BLaER1 (cell line): Measurements from ENCODE around the gene NRIP2.

Experiments
- H3K27ac ChIP-seq: shearing (Covaris generic); formaldehyde crosslinking; 2 replicates; pipeline ENCODE4 v1.8.1; 2022
- H3K27me3 ChIP-seq: shearing (Covaris generic); formaldehyde crosslinking; 2 replicates; pipeline ENCODE4 v1.8.1; 2022
- H3K36me3 ChIP-seq: shearing (Covaris generic); formaldehyde crosslinking; 2 replicates; pipeline ENCODE4 v1.8.1; 2022
- H3K4me1 ChIP-seq: shearing (Covaris generic); formaldehyde crosslinking; 2 replicates; pipeline ENCODE4 v1.8.1; 2022
- H3K4me2 ChIP-seq: shearing (Covaris generic); formaldehyde crosslinking; 2 replicates; pipeline ENCODE4 v1.8.1; 2022
- H3K4me3 ChIP-seq: shearing (Covaris generic); formaldehyde crosslinking; 2 replicates; pipeline ENCODE4 v1.8.1; 2022
- H3K9ac ChIP-seq: shearing (Covaris generic); formaldehyde crosslinking; 2 replicates; pipeline ENCODE4 v1.8.1; 2022
- H3K9me3 ChIP-seq: shearing (Covaris generic); formaldehyde crosslinking; 2 replicates; pipeline ENCODE4 v1.8.1; 2022
- H4K20me1 ChIP-seq: shearing (Covaris generic); formaldehyde crosslinking; 2 replicates; pipeline ENCODE4 v1.8.1; 2022
- Cebpa-rat ChIP-seq: shearing (Covaris generic); IDR thresholded peaks from 2 replicates; pipeline ENCODE4 v1.8.1; 2022

NRIP2 gene

GRCh38 chr12:2851931-2852330 is 17.1 kb upstream of the NRIP2 start:
- no peak for TF ChIP-seq Cebpa-rat
- Histone ChIP-seq H3K27ac (no peak overlapping the region), H3K4me2 (peak overlapping the region; percentile 58), H3K9me3 (no peaks in the 10 kb centered on the region), H3K36me3 (peaks cover 6% of the 10 kb centered on the region), H3K4me3 (no peak overlapping the region), H4K20me1 (peaks cover 3% of the 10 kb centered on the region), H3K9ac (no peak overlapping the region), H3K27me3 (no peaks in the 10 kb centered on the region), H3K4me1 (peaks cover 36% of the 10 kb centered on the region)

- Histone ChIP-seq H3K9me3 (no peaks in the 10 kb centered on the region), H4K20me1 (no peaks in the 10 kb centered on the region), H3K9ac (no peak overlapping the region), H3K27ac (no peak overlapping the region), H3K4me1 (0 out of 2 replicates have a peak, but pooled peaks cover 6% of the 10 kb centered on the region), H3K36me3 (peaks cover 12% of the 10 kb centered on the region), H3K4me2 (no peak overlapping the region), H3K27me3 (no peaks in the 10 kb centered on the region), H3K4me3 (no peak overlapping the region)
- no peak for TF ChIP-seq Cebpa-rat
These were observed 10.4 kb upstream of the NRIP2 start for GRCh38 chr12:2845280-2845679.

DNA sequence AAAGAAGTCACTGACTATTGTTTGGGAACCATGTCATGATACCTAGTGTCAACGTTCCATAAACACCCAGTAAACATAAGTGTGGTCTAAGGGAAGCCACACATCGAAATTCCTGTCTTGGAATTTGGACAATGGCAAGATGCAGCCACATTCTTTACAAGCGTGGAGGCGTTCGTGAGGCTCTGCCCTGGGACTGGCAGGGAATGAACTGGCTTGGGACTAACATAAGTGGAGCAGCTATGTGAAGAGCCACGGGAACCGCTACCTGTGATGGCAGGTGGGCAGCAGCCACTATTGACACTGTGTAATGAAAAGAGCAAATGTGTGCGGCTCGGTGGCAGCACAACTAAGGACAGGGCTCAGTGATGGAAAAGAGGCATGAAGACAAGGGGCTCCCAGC is 10.0 kb upstream of the NRIP2 start:
- Histone ChIP-seq H3K27ac (no peak overlapping the region), H3K4me3 (no peak overlapping the region), H3K4me1 (0 out of 2 replicates have a peak, but pooled peaks cover 6% of the 10 kb centered on the region), H3K27me3 (no peaks in the 10 kb centered on the region), H3K4me2 (no peak overlapping the region), H3K9me3 (no peaks in the 10 kb centered on the region), H3K36me3 (peaks cover 12% of the 10 kb centered on the region), H3K9ac (no peak overlapping the region), H4K20me1 (no peaks in the 10 kb centered on the region)
- no peak for TF ChIP-seq Cebpa-rat

- Histone ChIP-seq H3K9me3 (no peaks in the 10 kb centered on the region), H3K4me1 (0 out of 2 replicates have a peak, but pooled peaks cover 6% of the 10 kb centered on the region)
These were observed 8.1 kb upstream of the NRIP2 start for GRCh38 chr12:2842948-2843347.

DNA sequence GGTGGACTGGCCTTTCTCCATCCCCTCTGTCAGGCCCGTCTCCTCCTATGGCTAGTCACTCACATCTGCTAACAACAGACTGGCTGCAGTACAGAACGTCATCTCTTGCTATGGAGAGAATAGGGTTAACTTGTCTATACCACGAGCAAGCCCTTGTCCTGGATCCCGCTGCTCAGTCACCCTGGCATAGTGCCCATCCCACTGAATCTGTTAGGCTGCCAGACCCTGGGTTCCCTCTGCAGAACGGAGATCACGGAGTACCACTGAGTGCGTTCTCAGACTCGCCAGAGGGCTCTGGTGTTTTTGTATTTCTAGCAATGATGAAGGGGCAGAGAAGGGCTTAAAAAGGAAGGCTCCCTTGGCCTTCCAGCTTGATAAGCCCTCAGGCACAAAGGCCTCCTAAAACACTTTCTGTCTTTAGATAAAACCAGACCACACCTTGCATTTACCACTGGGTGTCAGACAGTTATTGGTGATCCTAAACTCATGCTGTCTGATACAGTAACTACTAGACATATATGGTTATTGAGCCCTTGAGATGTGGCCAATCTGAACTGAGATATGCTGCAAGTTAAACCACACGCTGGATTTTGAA is 6.3 kb upstream of the NRIP2 start:
- H3K9me3 ChIP-seq = no peaks in the 10 kb centered on the region
- H3K4me2 ChIP-seq = no peak overlapping the region
- no peaks in the 10 kb centered on the region for H3K27me3 ChIP-seq
- no peaks in the 10 kb centered on the region for H4K20me1 ChIP-seq
- 0 out of 2 replicates have a peak, but pooled peaks cover 4% of the 10 kb centered on the region for H3K4me1 ChIP-seq
- H3K36me3 ChIP-seq = peaks cover 18% of the 10 kb centered on the region
- H3K27ac ChIP-seq = no peak overlapping the region
- TF ChIP-seq Cebpa-rat = no peak
- H3K9ac ChIP-seq = no peak overlapping the region
- no peak overlapping the region for H3K4me3 ChIP-seq

More at GRCh38 chr12:2842948-2843347, 8.1 kb upstream of the NRIP2 start:
- Histone ChIP-seq H3K27me3 (no peaks in the 10 kb centered on the region), H3K4me2 (no peak overlapping the region), H3K4me3 (no peak overlapping the region), H3K9ac (no peak overlapping the region), H3K27ac (no peak overlapping the region), H4K20me1 (no peaks in the 10 kb centered on the region), H3K36me3 (peaks cover 12% of the 10 kb centered on the region)
- no peak for TF ChIP-seq Cebpa-rat

- Histone ChIP-seq H3K9ac (no peak overlapping the region), H3K9me3 (no peaks in the 10 kb centered on the region), H3K27ac (no peak overlapping the region), H3K27me3 (no peaks in the 10 kb centered on the region), H3K4me2 (no peak overlapping the region), H3K4me1 (no peaks in the 10 kb centered on the region), H3K36me3 (peaks cover 18% of the 10 kb centered on the region; the same call in 1 of the 2 replicates), H3K4me3 (no peak overlapping the region), H4K20me1 (no peaks in the 10 kb centered on the region)
- TF ChIP-seq Cebpa-rat = no peak
These were observed 1.7 kb upstream of the NRIP2 start for GRCh38 chr12:2836574-2836973.

DNA sequence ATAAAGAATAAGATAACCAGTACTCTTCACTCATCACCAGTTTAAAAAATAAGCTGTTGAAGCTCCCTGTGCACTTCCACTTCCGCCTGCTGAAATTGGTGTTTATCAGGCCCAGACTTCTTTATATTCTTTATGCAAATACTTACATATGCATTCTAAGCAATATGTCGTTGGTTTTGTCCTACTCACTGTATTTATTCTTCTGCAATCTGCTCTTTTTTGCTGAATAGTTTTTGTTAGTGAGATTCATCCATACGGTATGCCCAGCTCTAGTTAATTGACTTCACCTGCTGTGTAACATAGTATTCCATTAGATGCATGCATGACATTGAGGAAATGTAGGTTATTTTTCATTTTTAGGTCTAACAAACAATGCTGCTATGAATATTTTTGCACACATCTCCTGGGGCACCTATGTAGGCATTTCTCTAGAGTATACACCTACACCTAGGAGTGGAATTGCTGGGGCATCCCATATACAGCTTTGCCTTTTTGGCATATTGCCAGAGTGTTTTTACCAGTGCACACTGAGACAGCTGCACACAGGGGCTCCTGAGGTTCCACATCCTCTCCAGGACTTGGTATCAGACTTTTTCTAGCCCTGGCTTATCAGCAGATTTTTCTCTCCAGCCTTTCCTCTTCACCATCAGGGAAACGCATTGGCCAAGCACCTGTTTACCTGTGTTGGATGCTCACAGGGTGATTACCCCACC is 1.0 kb upstream of the NRIP2 start:
- H3K36me3 ChIP-seq = peaks cover 16% of the 10 kb centered on the region; the same call in 1 of the 2 replicates
- no peak overlapping the region for H3K4me3 ChIP-seq
- H4K20me1 ChIP-seq = no peaks in the 10 kb centered on the region
- H3K27me3 ChIP-seq = no peaks in the 10 kb centered on the region
- H3K27ac ChIP-seq = no peak overlapping the region
- no peaks in the 10 kb centered on the region for H3K9me3 ChIP-seq
- no peak overlapping the region for H3K4me2 ChIP-seq
- no peak overlapping the region for H3K9ac ChIP-seq
- no peaks in the 10 kb centered on the region for H3K4me1 ChIP-seq
- TF ChIP-seq Cebpa-rat = no peak

GRCh38 chr12:2833810-2834209 is 1.0 kb downstream of the NRIP2 start:
- no peaks in the 10 kb centered on the region for H4K20me1 ChIP-seq
- no peak overlapping the region for H3K4me3 ChIP-seq
- H3K27ac ChIP-seq = no peak overlapping the region
- H3K9ac ChIP-seq = no peak overlapping the region
- H3K9me3 ChIP-seq = no peaks in the 10 kb centered on the region
- H3K36me3 ChIP-seq = peaks cover 35% of the 10 kb centered on the region
- TF ChIP-seq Cebpa-rat = no peak
- H3K27me3 ChIP-seq = no peaks in the 10 kb centered on the region
- H3K4me2 ChIP-seq = no peak overlapping the region
- no peaks in the 10 kb centered on the region for H3K4me1 ChIP-seq

- Histone ChIP-seq H3K27me3 (no peaks in the 10 kb centered on the region), H3K4me3 (no peak overlapping the region), H3K36me3 (peaks cover 39% of the 10 kb centered on the region)
These were observed 1.5 kb downstream of the NRIP2 start for GRCh38 chr12:2833327-2833726.

GRCh38 chr12:2832550-2833127 is 2.2 kb downstream of the NRIP2 start:
- H3K4me3 ChIP-seq = no peak overlapping the region
- no peak for TF ChIP-seq Cebpa-rat
- no peak overlapping the region for H3K9ac ChIP-seq
- H3K27ac ChIP-seq = no peak overlapping the region
- H3K36me3 ChIP-seq = peaks cover 46% of the 10 kb centered on the region
- no peaks in the 10 kb centered on the region for H3K4me1 ChIP-seq
- no peak overlapping the region for H3K4me2 ChIP-seq
- H4K20me1 ChIP-seq = no peaks in the 10 kb centered on the region
- no peaks in the 10 kb centered on the region; the same call in 1 of the 2 replicates for H3K27me3 ChIP-seq
- H3K9me3 ChIP-seq = no peaks in the 10 kb centered on the region

More at GRCh38 chr12:2833327-2833726, 1.5 kb downstream of the NRIP2 start:
- Histone ChIP-seq H3K9me3 (no peaks in the 10 kb centered on the region), H3K4me2 (no peak overlapping the region), H3K4me1 (no peaks in the 10 kb centered on the region), H3K9ac (no peak overlapping the region), H3K27ac (no peak overlapping the region), H4K20me1 (no peaks in the 10 kb centered on the region)
- TF ChIP-seq Cebpa-rat = no peak
